Naive B cell (primary cell): ENCODE results near the gene CHORDC1. TPM values are rescaled to one million over a fixed set of nuclear protein-coding genes. Genes with fewer than 3 reads are reported as not detected.
"Not testable (repeated sequence)": the region's sequence is repeated elsewhere in the genome, so short reads cannot be mapped to it uniquely, and the experiment has no call there.

ENCODE experiments used
- ATAC-seq, 2 donors: fragments of 150-1000 bp; cut with Tn5 transposase; 2 replicates each; pipeline ENCODE4 v1.10.0; 2021; ENCODE audit warnings: low read depth in 2 of 2, mild to moderate bottlenecking in 2 of 2, moderate library complexity in 2 of 2
- DNase-seq: peaks from one replicate; pipeline ENCODE4 v3.0.0; 2022
- H3K27ac Mint-ChIP-seq, 6 donors: one replicate each; pipeline ENCODE4 v1.8.0; 2020 to 2022; ENCODE audit warnings: mild to moderate bottlenecking in 6 of 6, mixed read lengths in 6 of 6, moderate library complexity in 5 of 6, inconsistent platforms in 2 of 6
- H3K27me3 Mint-ChIP-seq, 3 donors: one replicate each; pipeline ENCODE4 v1.8.0; 2021 to 2022; ENCODE audit warnings: mixed read lengths in 3 of 3, mild to moderate bottlenecking in 1 of 3
- H3K36me3 Mint-ChIP-seq, 2 donors: one replicate each; pipeline ENCODE4 v1.8.0; 2020 to 2022; ENCODE audit warnings: mixed read lengths in 2 of 2, inconsistent platforms in 1 of 2, mild to moderate bottlenecking in 1 of 2
- H3K4me1 Mint-ChIP-seq, 3 donors: one replicate each; pipeline ENCODE4 v1.8.0; 2020 to 2022; ENCODE audit warnings: mixed read lengths in 3 of 3, inconsistent platforms in 1 of 3, mild to moderate bottlenecking in 1 of 3, moderate library complexity in 1 of 3
- H3K4me3 Mint-ChIP-seq, 8 donors: one replicate each; pipeline ENCODE4 v1.8.0; 2020 to 2022; ENCODE audit warnings: mild to moderate bottlenecking in 8 of 8, mixed read lengths in 8 of 8, moderate library complexity in 8 of 8, inconsistent platforms in 2 of 8
- H3K9me3 Mint-ChIP-seq, 7 donors: one replicate each; pipeline ENCODE4 v1.8.0; 2020 to 2022; ENCODE audit warnings: mixed read lengths in 7 of 7, mild to moderate bottlenecking in 5 of 7, inconsistent platforms in 2 of 7, moderate library complexity in 1 of 7
- polyA plus RNA-seq, 6 donors: library from polyadenylated mRNA; unstranded; fragments of 300-500 nt; fragmentation: Illumina TruSeq; gene quantifications; one replicate each; pipeline ENCODE4 v1.2.3, GENCODE V29; 2021; ENCODE audit warnings: low read depth in 6 of 6

Gene CHORDC1
- polyA plus RNA-seq, 6 donors from 2014 or later, result 19.1 to 35.2 (median 20.6) TPM

DNA sequence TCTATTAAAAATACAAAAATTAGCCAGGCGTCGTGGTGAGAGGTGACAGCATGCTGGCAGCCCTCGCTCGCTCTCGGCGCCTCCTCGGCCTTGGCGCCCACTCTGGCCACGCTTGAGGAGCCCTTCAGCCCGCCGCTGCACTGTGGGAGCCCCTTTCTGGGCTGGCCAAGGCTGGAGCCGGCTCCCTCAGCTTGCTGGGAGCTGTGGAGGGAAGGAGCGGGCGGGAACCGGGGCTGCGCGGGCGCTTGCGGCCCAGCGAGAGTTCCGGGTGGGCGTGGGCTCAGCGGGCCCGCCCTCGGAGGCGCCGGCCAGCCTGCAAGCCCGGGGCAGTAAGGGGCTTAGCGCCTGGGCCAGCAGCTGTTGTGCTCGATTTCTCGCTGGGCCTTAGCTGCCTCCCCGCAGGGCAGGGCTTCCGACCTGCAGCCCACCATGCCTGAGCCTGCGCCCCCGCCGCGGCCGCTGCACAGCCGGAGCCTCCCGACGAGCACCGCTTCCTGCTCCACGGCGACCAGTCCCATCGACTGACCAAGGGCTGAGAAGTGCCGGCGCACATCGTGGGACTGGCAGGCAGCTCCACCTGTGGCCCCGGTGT, 55.8 kb downstream of the CHORDC1 start:
- not testable (repeated sequence) for ATAC-seq, H3K4me3 Mint-ChIP-seq, DNase-seq, H3K27ac Mint-ChIP-seq, H3K9me3 Mint-ChIP-seq, H3K4me1 Mint-ChIP-seq, H3K36me3 Mint-ChIP-seq
- H3K27me3 Mint-ChIP-seq, result peaks cover 4 to 16% (median 11%) of the 10 kb centered on the region in 3 donors

Other genes starting within 250 kb of the CHORDC1 start
- not detected for gene TRIM49C, start 191.9 kb downstream of the CHORDC1 start, polyA plus RNA-seq
- gene UBTFL1, start 137.1 kb downstream of the CHORDC1 start, polyA plus RNA-seq, result not detected
- gene NAALAD2, start 88.4 kb downstream of the CHORDC1 start, polyA plus RNA-seq, result under 1 TPM in 3 of 6 donors, not detected in 3; 0.08 to 0.12 (median 0.10) TPM